ENCODE data around the gene SCUBE3.

The SCUBE3 gene

GRCh38 chr6:35186571-35186970 is 27.2 kb upstream of the SCUBE3 start:
- no peak for TF ChIP-seq GATA2 (IDR thresholded peaks at IDR 0.05; ENCODE audit: low read depth, low read length)
- TF ChIP-seq GATA3 (IDR thresholded peaks at IDR 0.05; ENCODE audit: low read depth, low read length): no peak

GRCh38 chr6:35188886-35189285 is 24.9 kb upstream of the SCUBE3 start:
- TF ChIP-seq GATA3 (IDR thresholded peaks at IDR 0.05; ENCODE audit: low read depth, low read length) (no peak), GATA2 (IDR thresholded peaks at IDR 0.05; ENCODE audit: low read depth, low read length) (no peak)

GRCh38 chr6:35190306-35190705 is 23.4 kb upstream of the SCUBE3 start:
- TF ChIP-seq GATA3 (IDR thresholded peaks at IDR 0.05; ENCODE audit: low read depth, low read length) (no peak), GATA2 (IDR thresholded peaks at IDR 0.05; ENCODE audit: low read depth, low read length) (no peak)

- TF ChIP-seq GATA2 (IDR thresholded peaks at IDR 0.05; ENCODE audit: low read depth, low read length) (no peak), GATA3 (IDR thresholded peaks at IDR 0.05; ENCODE audit: low read depth, low read length) (no peak)
These were observed 21.9 kb upstream of the SCUBE3 start for GRCh38 chr6:35191889-35192288.

GRCh38 chr6:35192301-35192860 is 21.4 kb upstream of the SCUBE3 start:
- TF ChIP-seq GATA2 (IDR thresholded peaks at IDR 0.05; ENCODE audit: low read depth, low read length): no peak
- no peak for TF ChIP-seq GATA3 (IDR thresholded peaks at IDR 0.05; ENCODE audit: low read depth, low read length)

GRCh38 chr6:35194390-35194789 is 19.4 kb upstream of the SCUBE3 start:
- TF ChIP-seq GATA3 (IDR thresholded peaks at IDR 0.05; ENCODE audit: low read depth, low read length): no peak
- TF ChIP-seq GATA2 (IDR thresholded peaks at IDR 0.05; ENCODE audit: low read depth, low read length): no peak

GRCh38 chr6:35195120-35195780 is 18.5 kb upstream of the SCUBE3 start:
- TF ChIP-seq GATA3 (IDR thresholded peaks at IDR 0.05; ENCODE audit: low read depth, low read length): no peak
- TF ChIP-seq GATA2 (IDR thresholded peaks at IDR 0.05; ENCODE audit: low read depth, low read length): no peak

GRCh38 chr6:35197196-35197595 is 16.6 kb upstream of the SCUBE3 start:
- no peak for TF ChIP-seq GATA2 (IDR thresholded peaks at IDR 0.05; ENCODE audit: low read depth, low read length)
- no peak for TF ChIP-seq GATA3 (IDR thresholded peaks at IDR 0.05; ENCODE audit: low read depth, low read length)

- no peak for TF ChIP-seq GATA3 (IDR thresholded peaks at IDR 0.05; ENCODE audit: low read depth, low read length)
- no peak for TF ChIP-seq GATA2 (IDR thresholded peaks at IDR 0.05; ENCODE audit: low read depth, low read length)
These were observed 13.9 kb upstream of the SCUBE3 start for GRCh38 chr6:35199866-35200265.

- TF ChIP-seq GATA2 (IDR thresholded peaks at IDR 0.05; ENCODE audit: low read depth, low read length) (no peak), GATA3 (IDR thresholded peaks at IDR 0.05; ENCODE audit: low read depth, low read length) (no peak)
These were observed 11.7 kb upstream of the SCUBE3 start for GRCh38 chr6:35202066-35202546.

GRCh38 chr6:35203152-35203670 is 10.5 kb upstream of the SCUBE3 start:
- no peak for TF ChIP-seq GATA3 (IDR thresholded peaks at IDR 0.05; ENCODE audit: low read depth, low read length)
- TF ChIP-seq GATA2 (IDR thresholded peaks at IDR 0.05; ENCODE audit: low read depth, low read length): no peak

- TF ChIP-seq GATA2 (IDR thresholded peaks at IDR 0.05; ENCODE audit: low read depth, low read length) (no peak), GATA3 (IDR thresholded peaks at IDR 0.05; ENCODE audit: low read depth, low read length) (no peak)
These were observed 10.1 kb upstream of the SCUBE3 start for GRCh38 chr6:35203680-35204079.

GRCh38 chr6:35206346-35206745 is 7.4 kb upstream of the SCUBE3 start:
- no peak for TF ChIP-seq GATA2 (IDR thresholded peaks at IDR 0.05; ENCODE audit: low read depth, low read length)
- no peak for TF ChIP-seq GATA3 (IDR thresholded peaks at IDR 0.05; ENCODE audit: low read depth, low read length)

GRCh38 chr6:35208419-35208818 is 5.3 kb upstream of the SCUBE3 start:
- TF ChIP-seq GATA3 (IDR thresholded peaks at IDR 0.05; ENCODE audit: low read depth, low read length) (no peak), GATA2 (IDR thresholded peaks at IDR 0.05; ENCODE audit: low read depth, low read length) (peak; percentile 17; the same call in 1 of the 2 replicates)

GRCh38 chr6:35209081-35209480 is 4.7 kb upstream of the SCUBE3 start:
- TF ChIP-seq GATA3 (IDR thresholded peaks at IDR 0.05; ENCODE audit: low read depth, low read length) (no peak), GATA2 (IDR thresholded peaks at IDR 0.05; ENCODE audit: low read depth, low read length) (no peak)
